ENCODE data around the gene TTC22. TPM values are rescaled to one million over a fixed set of nuclear protein-coding genes. Genes with fewer than 3 reads are reported as not detected.

TTC22 gene
- total RNA-seq, 1 experiment from 2014 or later = 8.8 TPM

DNA sequence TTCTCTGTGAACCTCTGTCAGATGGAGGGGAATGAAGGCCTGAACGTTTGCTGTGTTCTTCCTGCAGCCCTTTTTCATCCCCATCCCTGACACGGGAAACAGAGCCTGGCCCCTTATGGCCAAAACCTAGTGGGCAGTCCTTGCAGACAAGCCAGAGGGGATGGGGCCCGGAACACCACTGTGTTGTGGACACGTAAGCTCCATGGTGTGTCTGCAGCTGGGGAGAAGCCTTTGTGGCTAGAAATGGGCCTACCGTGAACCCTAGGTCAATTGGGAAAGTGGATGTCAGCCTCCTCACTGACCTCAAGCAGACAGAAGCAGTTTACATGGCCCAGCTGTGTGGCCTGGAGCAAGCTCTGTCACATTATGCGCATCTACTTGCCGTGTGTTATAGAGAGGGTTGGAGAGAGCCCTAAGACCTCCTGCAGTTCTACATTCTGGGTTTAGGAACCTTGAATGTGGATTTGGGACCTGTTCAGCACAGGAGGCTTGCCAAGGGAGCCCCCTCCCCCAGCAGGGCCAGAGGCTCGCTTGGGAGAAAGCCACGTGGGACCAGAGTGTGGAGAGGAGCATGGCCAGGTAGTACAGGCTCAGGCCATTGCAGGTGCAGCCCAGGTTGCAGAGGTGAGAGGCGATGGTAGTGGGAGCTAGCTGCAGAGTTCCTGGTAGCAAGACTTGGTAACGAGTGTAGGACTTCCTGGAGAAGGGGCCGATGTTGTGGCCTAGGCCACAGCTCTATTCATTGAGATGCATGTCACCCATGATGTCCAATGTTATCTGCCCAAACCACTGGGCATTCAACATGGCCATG lies 57.5 kb downstream of the TTC22 start:
- H3K4me1 Mint-ChIP-seq (ENCODE audit: low read depth, unreplicated experiment) = no peaks in the 10 kb centered on the region
- H3K9me3 ChIP-seq = no peaks in the 10 kb centered on the region
- no peaks in the 10 kb centered on the region for H3K36me3 ChIP-seq (ENCODE audit: control insufficient read depth, insufficient read depth, low read length)
- ChIA-PET POLR2A (no interaction called here), CTCF (no interaction called here)
- BruUV-seq (replicated peaks) = no TSS peak
- no peak overlapping the region for H3K4me3 Mint-ChIP-seq (ENCODE audit: unreplicated experiment)
- H3K27me3 ChIP-seq (replicated peaks; ENCODE audit: control insufficient read depth, insufficient read depth, low read length) = no peaks in the 10 kb centered on the region
- intact Hi-C loops (cut with micrococcal nuclease; ENCODE audit: unreplicated experiment) = no loop called here
- no peaks in the 10 kb centered on the region for H3K27me3 Mint-ChIP-seq (ENCODE audit: insufficient read depth, unreplicated experiment)
- H3K36me3 Mint-ChIP-seq (ENCODE audit: insufficient read depth, unreplicated experiment) = peaks cover 19% of the 10 kb centered on the region
- H3K4me3 ChIP-seq (ENCODE audit: low read depth, low read length) = no peak overlapping the region
- H3K9me3 Mint-ChIP-seq (ENCODE audit: unreplicated experiment) = no peaks in the 10 kb centered on the region
- H3K27ac Mint-ChIP-seq (ENCODE audit: unreplicated experiment) = no peak overlapping the region
- DNase-seq = no peak
- no peaks in the 10 kb centered on the region for H3K4me1 ChIP-seq
- TF ChIP-seq CTCF (IDR thresholded peaks at IDR 0.05; ENCODE audit: insufficient read depth in 1 of 2, low read depth in 1 of 2, low read length in 1 of 2, severe bottlenecking in 1 of 2, unreplicated experiment in 1 of 2) = no peak

DNA sequence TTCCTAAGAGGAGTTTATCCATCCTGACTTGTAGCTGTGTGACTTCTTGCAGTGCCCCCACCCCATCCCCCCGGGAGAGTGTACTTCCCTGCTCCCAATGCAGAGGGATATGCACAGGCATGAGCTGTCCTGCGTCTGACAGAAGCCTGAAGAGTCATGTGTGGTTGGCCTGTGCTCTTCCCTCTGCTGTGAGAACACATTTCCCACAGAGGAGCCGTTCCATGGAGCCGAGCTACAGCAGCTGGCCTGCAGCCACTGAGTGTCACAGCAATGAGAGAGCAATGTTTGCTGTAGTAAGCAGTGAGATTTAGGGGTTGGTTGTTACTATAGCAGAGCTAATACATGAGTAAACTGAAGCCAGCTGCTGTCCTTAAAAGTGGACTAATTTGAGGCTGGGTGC lies 58.8 kb downstream of the TTC22 start:
- DNase-seq = no peak
- intact Hi-C loops (cut with micrococcal nuclease; ENCODE audit: unreplicated experiment) = no loop called here
- Histone ChIP-seq H3K36me3 (ENCODE audit: control insufficient read depth, insufficient read depth, low read length) (no peaks in the 10 kb centered on the region), H3K9me3 (no peaks in the 10 kb centered on the region), H3K4me1 (no peaks in the 10 kb centered on the region), H3K4me3 (ENCODE audit: low read depth, low read length) (no peak overlapping the region), H3K27me3 (replicated peaks; ENCODE audit: control insufficient read depth, insufficient read depth, low read length) (no peaks in the 10 kb centered on the region)
- no peak for TF ChIP-seq CTCF (IDR thresholded peaks at IDR 0.05; ENCODE audit: insufficient read depth in 1 of 2, low read depth in 1 of 2, low read length in 1 of 2, severe bottlenecking in 1 of 2, unreplicated experiment in 1 of 2)
- Mint-ChIP-seq H3K4me1 (ENCODE audit: low read depth, unreplicated experiment) (no peaks in the 10 kb centered on the region), H3K36me3 (ENCODE audit: insufficient read depth, unreplicated experiment) (peaks cover 33% of the 10 kb centered on the region), H3K9me3 (ENCODE audit: unreplicated experiment) (no peaks in the 10 kb centered on the region), H3K4me3 (ENCODE audit: unreplicated experiment) (no peak overlapping the region), H3K27me3 (ENCODE audit: insufficient read depth, unreplicated experiment) (no peaks in the 10 kb centered on the region), H3K27ac (ENCODE audit: unreplicated experiment) (no peak overlapping the region)
- CTCF ChIA-PET = interaction anchor here (0.7 kb wide), 1 partner anchor 59 kb away, joined by 3 read pairs; the partner anchor contains the start of gene TTC22
- no TSS peak for BruUV-seq (replicated peaks)
- POLR2A ChIA-PET = no interaction called here

DNA sequence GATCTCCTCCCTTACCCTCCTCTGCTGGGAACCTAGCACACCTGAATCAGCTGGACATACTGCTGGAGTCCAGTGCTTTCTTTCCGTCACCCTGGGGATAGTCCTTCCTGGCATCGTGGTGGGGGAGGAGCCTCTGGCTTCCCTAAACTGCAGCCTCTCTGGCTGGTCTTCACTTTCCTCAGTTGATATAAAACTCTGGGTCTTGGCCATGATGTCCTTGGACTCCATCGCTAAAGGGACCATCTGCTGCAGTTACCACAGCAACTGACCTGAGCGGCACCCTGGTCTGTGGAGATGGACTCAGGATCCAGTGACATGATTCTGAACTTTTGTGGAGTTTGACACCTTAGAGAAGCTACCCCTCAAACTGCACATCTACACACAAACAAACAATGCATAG lies 59.6 kb downstream of the TTC22 start:
- TF ChIP-seq CTCF (IDR thresholded peaks at IDR 0.05; ENCODE audit: insufficient read depth in 1 of 2, low read depth in 1 of 2, low read length in 1 of 2, severe bottlenecking in 1 of 2, unreplicated experiment in 1 of 2) = no peak
- Histone ChIP-seq H3K36me3 (ENCODE audit: control insufficient read depth, insufficient read depth, low read length) (no peaks in the 10 kb centered on the region), H3K9me3 (no peaks in the 10 kb centered on the region), H3K4me3 (ENCODE audit: low read depth, low read length) (no peak overlapping the region), H3K4me1 (no peaks in the 10 kb centered on the region), H3K27me3 (replicated peaks; ENCODE audit: control insufficient read depth, insufficient read depth, low read length) (no peaks in the 10 kb centered on the region)
- no peaks in the 10 kb centered on the region for H3K27me3 Mint-ChIP-seq (ENCODE audit: insufficient read depth, unreplicated experiment)
- no peaks in the 10 kb centered on the region for H3K4me1 Mint-ChIP-seq (ENCODE audit: low read depth, unreplicated experiment)
- DNase-seq = no peak
- H3K9me3 Mint-ChIP-seq (ENCODE audit: unreplicated experiment) = no peaks in the 10 kb centered on the region
- no peak overlapping the region for H3K4me3 Mint-ChIP-seq (ENCODE audit: unreplicated experiment)
- H3K27ac Mint-ChIP-seq (ENCODE audit: unreplicated experiment) = no peak overlapping the region
- CTCF ChIA-PET = interaction anchor here (0.7 kb wide), 1 partner anchor 59 kb away, joined by 3 read pairs; the partner anchor contains the start of gene TTC22
- POLR2A ChIA-PET = no interaction called here
- intact Hi-C loops (cut with micrococcal nuclease; ENCODE audit: unreplicated experiment) = no loop called here
- BruUV-seq (replicated peaks) = no TSS peak
- peaks cover 40% of the 10 kb centered on the region for H3K36me3 Mint-ChIP-seq (ENCODE audit: insufficient read depth, unreplicated experiment)
